ENCODE measurements around the gene GEN1. TPM values are rescaled to one million over a fixed set of nuclear protein-coding genes. Genes with fewer than 3 reads are reported as not detected.
A peak's percentile ranks its signal among the peaks of the same experiment; 100 is the strongest.

The GEN1 gene
- total and polyA plus RNA-seq, 2 of the 13 experiments (the other 11 are each of a cell fraction or from before 2014, with no cell fraction given) = 9.9 to 27.1 TPM

- in situ Hi-C loops (cut with HindIII; ENCODE audit: extremely low pct_ligation_motif_present, low pct_unique_long_range_greater_than_20kb) = no loop called here
- H3K79me2 ChIP-seq (ENCODE audit: insufficient read depth, low read length) = no peaks in the 10 kb centered on the region
- H3K36me3 ChIP-seq (replicated peaks in 1 of 2; ENCODE audit: control insufficient read depth in 1 of 2, insufficient read depth in 2 of 2, low read length in 2 of 2) = no peaks in the 10 kb centered on the region
- intact Hi-C loops (cut with micrococcal nuclease; ENCODE audit: unreplicated experiment) = loop anchor here (1.0 kb wide), 2 partner anchors 73 to 111 kb away; no protein-coding TSS in a partner anchor
- peak; percentile 99 for ATAC-seq
- peak overlapping the region; percentile 81 for H3K4me2 ChIP-seq (ENCODE audit: low read depth, low read length)
- H3K27ac ChIP-seq (ENCODE audit: extremely low read length, insufficient read depth, low read length) = no peak overlapping the region
- ChIA-PET CTCF (ENCODE audit: low intra/inter-chr PET ratio, low total read pairs) (interaction anchor here (1.3 to 2.5 kb wide), 2 partner anchors 109 to 111 kb away, joined by 3 to 17 read pairs; no protein-coding TSS in a partner anchor), POLR2A (no interaction called here)
- H3K9me3 ChIP-seq (ENCODE audit: low read length) = no peaks in the 10 kb centered on the region
- H3K27me3 ChIP-seq (ENCODE audit: control insufficient read depth in 1 of 2, insufficient read depth in 2 of 2, low read length in 2 of 2) = peaks cover 0 to 33% of the 10 kb centered on the region in 2 experiments; a peak in 1 of 5 replicates
- H4K20me1 ChIP-seq (ENCODE audit: insufficient read depth, low read length) = no peaks in the 10 kb centered on the region
- DNase-seq (ENCODE audit: low spot score) = peak; percentile 87
- FAIRE-seq = no peak
- BruUV-seq (replicated peaks) = no TSS peak
- no peak overlapping the region for H2AFZ ChIP-seq (ENCODE audit: low read length)
- H3K9ac ChIP-seq (ENCODE audit: insufficient read depth, low read depth, low read length) = no peak overlapping the region
- peaks cover 11% of the 10 kb centered on the region for H3K4me1 ChIP-seq (ENCODE audit: insufficient read depth, low read length)
- 12% methylated on average over 22 of the region's 37 CpGs for WGBS (ENCODE audit: low lambda C conversion rate)
- H3K4me3 ChIP-seq (replicated peaks in 1 of 3; ENCODE audit: insufficient read depth in 1 of 3, low read depth in 2 of 3, low read length in 3 of 3) = peak overlapping the region in 1 of 3 experiments; percentile 47; a peak in 2 of 6 replicates
- TF ChIP-seq ZNF720 (CRISPR knock-in tag; IDR thresholded peaks at IDR 0.05) = 0 out of 2 replicates have a peak, but pooled peaks have one; percentile 23
- peak; percentile 49; the same call in 1 of the 2 replicates for TF ChIP-seq KDM4B (CRISPR knock-in tag; IDR thresholded peaks at IDR 0.05)
- peak; percentile 66; the same call in 1 of the 2 replicates for TF ChIP-seq ZNF839 (CRISPR knock-in tag; IDR thresholded peaks at IDR 0.05; ENCODE audit: borderline replicate concordance)
- 0 out of 2 replicates have a peak, but pooled peaks have one; percentile 55 for TF ChIP-seq TSC22D2 (CRISPR knock-in tag; IDR thresholded peaks at IDR 0.05; ENCODE audit: borderline replicate concordance)
- TF ChIP-seq ZFY (CRISPR knock-in tag; IDR thresholded peaks at IDR 0.05) = peak; percentile 24; the same call in 1 of the 2 replicates
- TF ChIP-seq ZNF350 (CRISPR knock-in tag; IDR thresholded peaks at IDR 0.05; ENCODE audit: borderline replicate concordance, low read depth) = peak; percentile 47; the same call in 1 of the 2 replicates
- peak; percentile 42; the same call in 1 of the 2 replicates for TF ChIP-seq ZNF768 (CRISPR knock-in tag; IDR thresholded peaks at IDR 0.05)
- TF ChIP-seq YEATS4 (CRISPR knock-in tag; IDR thresholded peaks at IDR 0.05; ENCODE audit: borderline replicate concordance) = no peak
- TF ChIP-seq RARA (CRISPR knock-in tag; IDR thresholded peaks at IDR 0.05) = 0 out of 2 replicates have a peak, but pooled peaks have one; percentile 11
- no peak for TF ChIP-seq BCLAF1 (IDR thresholded peaks at IDR 0.05)
- TF ChIP-seq SAP130 (CRISPR knock-in tag; IDR thresholded peaks at IDR 0.05; ENCODE audit: low read depth) = peak; percentile 50; the same call in 1 of the 2 replicates
- no peak for TF ChIP-seq ZNF83 (CRISPR knock-in tag; IDR thresholded peaks at IDR 0.05; ENCODE audit: borderline replicate concordance)
- TF ChIP-seq ZNF557 (CRISPR knock-in tag; IDR thresholded peaks at IDR 0.05) = 0 out of 2 replicates have a peak, but pooled peaks have one; percentile 38
- TF ChIP-seq KDM3A (CRISPR knock-in tag; IDR thresholded peaks at IDR 0.05; ENCODE audit: low read depth) = 0 out of 2 replicates have a peak, but pooled peaks have one; percentile 38
- TF ChIP-seq NCOA2 (CRISPR knock-in tag; IDR thresholded peaks at IDR 0.05) = 0 out of 2 replicates have a peak, but pooled peaks have one; percentile 13
- peak; percentile 31 for TF ChIP-seq DBP (CRISPR knock-in tag; IDR thresholded peaks at IDR 0.05; ENCODE audit: not compliant biosample characterization)
- peak; percentile 47; the same call in 1 of the 2 replicates for TF ChIP-seq ZNF792 (CRISPR knock-in tag; IDR thresholded peaks at IDR 0.05)
- peak; percentile 62 for TF ChIP-seq ZGPAT (CRISPR knock-in tag; IDR thresholded peaks at IDR 0.05)
- TF ChIP-seq DNMT3B (CRISPR knock-in tag; conservative IDR thresholded peaks at IDR 0.05) = no peak
Measured at GRCh38 chr2:17830053-17831034, 76.4 kb downstream of the GEN1 start.

Data from HepG2 (cell line).